Neural cell (in vitro differentiated cells): Measurements from ENCODE around the gene SUCLG2. TPM values are rescaled to one million over a fixed set of nuclear protein-coding genes. Genes with fewer than 3 reads are reported as not detected.

ENCODE experiments used
- H2AFZ ChIP-seq: fragments of 200-600, 300-800 bp; sonication (generic), shearing (Covaris generic); 2 replicates; pipeline ENCODE4 v1.6.0; 2014; ENCODE audit warnings: low read depth, mild to moderate bottlenecking, antibody characterized with exemption, low read length, moderate library complexity
- H3F3A ChIP-seq: fragments of 200-600 bp; shearing (Covaris generic); 2 replicates; pipeline ENCODE4 v1.6.1; 2016; ENCODE audit warnings: mild to moderate bottlenecking, moderate library complexity, mixed read lengths, antibody characterized with exemption, low read length; ENCODE audit not compliant: insufficient read depth, poor library complexity, severe bottlenecking
- H3K27ac ChIP-seq: fragments of 200-600, 300-800 bp; sonication (generic), shearing (Covaris generic); 2 replicates; pipeline ENCODE4 v1.5.1; 2014; ENCODE audit warnings: mild to moderate bottlenecking, low read length, moderate library complexity
- H3K27me3 ChIP-seq: fragments of 300-800, 200-600 bp; sonication (generic), shearing (Covaris generic); 2 replicates; pipeline ENCODE4 v1.6.0; 2014; ENCODE audit warnings: mild to moderate bottlenecking, low read depth, low read length, moderate library complexity; ENCODE audit not compliant: insufficient read depth
- H3K36me3 ChIP-seq: fragments of 300-800, 200-600 bp; sonication (generic), shearing (Covaris generic); 2 replicates; pipeline ENCODE4 v1.5.1; 2014; ENCODE audit warnings: mild to moderate bottlenecking, antibody characterized with exemption, low read length, moderate library complexity; ENCODE audit not compliant: insufficient read depth
- H3K4me2 ChIP-seq: fragments of 300-800, 200-600 bp; sonication (generic), shearing (Covaris generic); 2 replicates; pipeline ENCODE4 v1.6.0; 2014; ENCODE audit warnings: mild to moderate bottlenecking, low read length
- H3K4me3 ChIP-seq: fragments of 300-800, 200-600 bp; sonication (generic), shearing (Covaris generic); 2 replicates; pipeline ENCODE4 v1.5.1; 2014; ENCODE audit warnings: mild to moderate bottlenecking, low read length, moderate library complexity
- H3K79me2 ChIP-seq: fragments of 200-600 bp; shearing (Covaris generic); replicated peaks from 2 replicates; pipeline ENCODE4 v1.6.0; 2014; ENCODE audit warnings: mild to moderate bottlenecking, low read length, moderate library complexity; ENCODE audit not compliant: insufficient read depth
- H3K9ac ChIP-seq: fragments of 300-800, 200-600 bp; sonication (generic), shearing (Covaris generic); 2 replicates; pipeline ENCODE4 v1.6.1; 2016; ENCODE audit warnings: mild to moderate bottlenecking, low read length, mixed read lengths
- H3K9me2 ChIP-seq: fragments of 200-600 bp; shearing (Covaris generic); 2 replicates; pipeline ENCODE4 v1.6.1; 2016; ENCODE audit warnings: mild to moderate bottlenecking, low read length, mixed read lengths; ENCODE audit not compliant: insufficient read depth
- H3K9me3 ChIP-seq: fragments of 200-600, 300-800 bp; sonication (generic), shearing (Covaris generic); 2 replicates; pipeline ENCODE4 v1.6.1; 2016; ENCODE audit warnings: mild to moderate bottlenecking, mixed run types, low read length, moderate library complexity, mixed read lengths
- H4K20me1 ChIP-seq: fragments of 200-600 bp; shearing (Covaris generic); 2 replicates; pipeline ENCODE4 v1.6.1; 2016; ENCODE audit warnings: mild to moderate bottlenecking, mixed run types; ENCODE audit not compliant: insufficient read depth
- EP300 ChIP-seq: fragments of 450-650 bp; conservative IDR thresholded peaks from 2 replicates; pipeline ENCODE4 v1.6.1; 2014; ENCODE audit warnings: antibody characterized with exemption, mild to moderate bottlenecking, moderate library complexity; ENCODE audit not compliant: poor library complexity, severe bottlenecking
- EZH2 ChIP-seq: fragments of 200-600, 300-800 bp; shearing (Covaris generic), sonication (generic); IDR thresholded peaks from 2 replicates; pipeline ENCODE4 v1.6.1; 2014; ENCODE audit warnings: antibody characterized with exemption, low read length, borderline replicate concordance, mild to moderate bottlenecking; ENCODE audit not compliant: insufficient read depth, poor library complexity, severe bottlenecking
- MXI1 ChIP-seq: fragments of 450-650 bp; conservative IDR thresholded peaks from 2 replicates; pipeline ENCODE4 v1.6.1; 2014; ENCODE audit warnings: antibody characterized with exemption, mild to moderate bottlenecking; ENCODE audit not compliant: poor library complexity, severe bottlenecking
- POLR2AphosphoS5 ChIP-seq: IDR thresholded peaks from 2 replicates; pipeline ENCODE4 v1.6.1; 2012
- RAD21 ChIP-seq: fragments of 450-650 bp; conservative IDR thresholded peaks from 2 replicates; pipeline ENCODE4 v1.6.1; 2014; ENCODE audit warnings: antibody characterized with exemption, mild to moderate bottlenecking, moderate library complexity
- REST ChIP-seq: IDR thresholded peaks from 2 replicates; pipeline ENCODE4 v1.6.1; 2012; ENCODE audit warnings: borderline replicate concordance
- SMC3 ChIP-seq: fragments of 450-650 bp; conservative IDR thresholded peaks from 2 replicates; pipeline ENCODE4 v1.6.1; 2014; ENCODE audit warnings: antibody characterized with exemption, mild to moderate bottlenecking, moderate library complexity; ENCODE audit not compliant: poor library complexity
- TAF1 ChIP-seq: IDR thresholded peaks from 2 replicates; pipeline ENCODE4 v1.6.1; 2012; ENCODE audit warnings: low read depth
- polyA plus RNA-seq: library from polyadenylated mRNA; depleted of rRNA; stranded (reverse); fragments of >200 nt; gene quantifications from 2 replicates; pipeline ENCODE4 v1.2.3, GENCODE V29; 2014
- TF ChIP-seq, protein P1 (sequence below): fragments of 450-650 bp; IDR thresholded peaks from 2 replicates; pipeline ENCODE4 v1.5.1; 2014; ENCODE audit warnings: antibody characterized with exemption, mild to moderate bottlenecking, moderate library complexity; ENCODE audit not compliant: poor library complexity, severe bottlenecking

Gene SUCLG2
- polyA plus RNA-seq, 1 donor from 2014 or later: 0.15 TPM

DNA sequence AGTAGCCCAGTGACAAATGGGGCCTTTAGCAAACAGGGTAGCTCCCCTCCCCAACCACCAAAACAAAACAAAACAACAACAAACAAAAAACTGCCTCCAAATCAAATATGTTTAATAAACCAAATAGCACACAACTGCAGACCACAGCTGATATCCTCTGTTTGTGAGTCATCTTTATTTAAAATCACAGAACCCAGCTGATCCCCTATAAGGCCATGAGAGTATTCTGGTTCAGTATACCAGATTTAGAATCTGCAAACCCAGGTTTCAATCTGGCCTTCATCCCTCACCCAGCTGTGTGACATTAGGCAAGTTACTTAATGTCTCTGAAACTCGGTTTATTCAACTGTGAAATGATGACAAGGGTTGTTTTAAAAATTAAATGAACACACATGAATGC is 124.5 kb downstream of the SUCLG2 start:
- Histone ChIP-seq H3K4me2 (no peak overlapping the region), H4K20me1 (no peaks in the 10 kb centered on the region), H3K36me3 (no peaks in the 10 kb centered on the region), H3K4me3 (no peak overlapping the region), H3K9me3 (no peaks in the 10 kb centered on the region), H3K9ac (no peak overlapping the region), H2AFZ (no peak overlapping the region), H3K27me3 (no peaks in the 10 kb centered on the region), H3K79me2 (no peaks in the 10 kb centered on the region), H3F3A (no peaks in the 10 kb centered on the region), H3K27ac (no peak overlapping the region), H3K9me2 (no peaks in the 10 kb centered on the region)
- TF ChIP-seq REST (no peak), EP300 (no peak), MXI1 (no peak), TAF1 (no peak), RAD21 (no peak), SMC3 (no peak), POLR2AphosphoS5 (no peak), EZH2 (no peak)
- TF ChIP-seq, protein P1, sequence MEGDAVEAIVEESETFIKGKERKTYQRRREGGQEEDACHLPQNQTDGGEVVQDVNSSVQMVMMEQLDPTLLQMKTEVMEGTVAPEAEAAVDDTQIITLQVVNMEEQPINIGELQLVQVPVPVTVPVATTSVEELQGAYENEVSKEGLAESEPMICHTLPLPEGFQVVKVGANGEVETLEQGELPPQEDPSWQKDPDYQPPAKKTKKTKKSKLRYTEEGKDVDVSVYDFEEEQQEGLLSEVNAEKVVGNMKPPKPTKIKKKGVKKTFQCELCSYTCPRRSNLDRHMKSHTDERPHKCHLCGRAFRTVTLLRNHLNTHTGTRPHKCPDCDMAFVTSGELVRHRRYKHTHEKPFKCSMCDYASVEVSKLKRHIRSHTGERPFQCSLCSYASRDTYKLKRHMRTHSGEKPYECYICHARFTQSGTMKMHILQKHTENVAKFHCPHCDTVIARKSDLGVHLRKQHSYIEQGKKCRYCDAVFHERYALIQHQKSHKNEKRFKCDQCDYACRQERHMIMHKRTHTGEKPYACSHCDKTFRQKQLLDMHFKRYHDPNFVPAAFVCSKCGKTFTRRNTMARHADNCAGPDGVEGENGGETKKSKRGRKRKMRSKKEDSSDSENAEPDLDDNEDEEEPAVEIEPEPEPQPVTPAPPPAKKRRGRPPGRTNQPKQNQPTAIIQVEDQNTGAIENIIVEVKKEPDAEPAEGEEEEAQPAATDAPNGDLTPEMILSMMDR: no peak

DNA sequence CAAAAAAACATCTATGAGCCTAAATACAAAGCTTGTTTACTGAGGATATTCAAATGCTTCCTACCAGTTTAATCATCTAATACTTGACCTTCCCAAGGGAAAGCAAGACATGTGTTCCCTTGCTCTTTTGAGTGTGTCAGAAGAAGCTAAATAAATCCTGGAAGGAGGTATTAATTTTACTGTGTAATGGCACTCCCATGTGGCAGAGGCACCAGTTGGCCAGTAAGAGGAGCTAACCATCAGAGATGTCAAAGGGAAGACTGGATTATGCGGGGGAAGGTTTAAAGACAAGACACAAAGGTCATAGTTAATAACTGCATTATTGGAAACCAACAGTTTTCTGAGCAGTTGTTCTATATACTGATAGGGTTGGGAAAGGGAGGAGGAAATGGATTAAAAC is 125.1 kb downstream of the SUCLG2 start:
- no peak overlapping the region for H3K4me3 ChIP-seq
- no peak overlapping the region for H3K9ac ChIP-seq
- no peaks in the 10 kb centered on the region for H3F3A ChIP-seq
- no peaks in the 10 kb centered on the region for H3K36me3 ChIP-seq
- H3K9me2 ChIP-seq: no peaks in the 10 kb centered on the region
- no peaks in the 10 kb centered on the region for H3K79me2 ChIP-seq
- TF ChIP-seq REST (no peak), RAD21 (no peak), SMC3 (no peak)
- H3K4me2 ChIP-seq: no peak overlapping the region
- H3K27me3 ChIP-seq: no peaks in the 10 kb centered on the region
- no peaks in the 10 kb centered on the region for H3K9me3 ChIP-seq
- no peak overlapping the region for H3K27ac ChIP-seq
- no peaks in the 10 kb centered on the region for H4K20me1 ChIP-seq
- H2AFZ ChIP-seq: no peak overlapping the region
